Calu3 (cell line): ENCODE results near the gene MYL7. TPM values are rescaled to one million over a fixed set of nuclear protein-coding genes. Genes with fewer than 3 reads are reported as not detected.

Experiments
- BruUV-seq: library from RNA; stranded (reverse); fragments of 400-500 nt; replicated peaks from 2 replicates; lab custom pipeline; 2021; lab: Mats Ljungman, UMichigan
- CTCF ChIA-PET: fragments of 300-600 bp; sonication (Branson Sonifier 250); formaldehyde crosslinking; loops from one replicate; lab custom pipeline; 2022; ENCODE audit warnings: antibody characterized with exemption; lab: Charles Lee
- DNase-seq: peaks from one replicate; pipeline ENCODE4 v3.0.0; 2022
- H3K27ac Mint-ChIP-seq: one replicate; pipeline ENCODE4 v1.8.0; 2022; ENCODE audit warnings: mixed read lengths; ENCODE audit not compliant: unreplicated experiment
- H3K27me3 Mint-ChIP-seq: one replicate; pipeline ENCODE4 v1.8.0; 2022; ENCODE audit warnings: mixed read lengths; ENCODE audit not compliant: unreplicated experiment
- H3K36me3 Mint-ChIP-seq: one replicate; pipeline ENCODE4 v1.8.0; 2022; ENCODE audit warnings: mild to moderate bottlenecking, moderate library complexity, mixed read lengths; ENCODE audit not compliant: insufficient read depth, unreplicated experiment
- H3K4me1 Mint-ChIP-seq: one replicate; pipeline ENCODE4 v1.8.0; 2022; ENCODE audit warnings: mild to moderate bottlenecking, low read depth, mixed read lengths; ENCODE audit not compliant: unreplicated experiment
- H3K4me3 Mint-ChIP-seq: one replicate; pipeline ENCODE4 v1.8.0; 2022; ENCODE audit warnings: mild to moderate bottlenecking, low read depth, moderate library complexity, mixed read lengths; ENCODE audit not compliant: unreplicated experiment
- H3K9me3 Mint-ChIP-seq: one replicate; pipeline ENCODE4 v1.8.0; 2022; ENCODE audit warnings: low read depth, mixed read lengths; ENCODE audit not compliant: unreplicated experiment
- CTCF ChIP-seq: fragments of 200-600 bp; IDR thresholded peaks from one replicate; pipeline ENCODE4 v1.8.0; 2022; ENCODE audit warnings: antibody characterized with exemption; ENCODE audit not compliant: unreplicated experiment
- intact Hi-C: fragments of 100-400 bp; cut with micrococcal nuclease; formaldehyde crosslinking; loops from one replicate; pipeline ENCODE4 v1.10.0; 2022; ENCODE audit not compliant: unreplicated experiment
- total RNA-seq: library from RNA; stranded (reverse); gene quantifications from 2 replicates; pipeline ENCODE4 v1.2.3, GENCODE V29; 2022

MYL7 gene
- total RNA-seq, 1 experiment from 2014 or later, result not detected

- DNase-seq, result no peak
- Mint-ChIP-seq H3K27ac (no peak overlapping the region), H3K4me1 (no peaks in the 10 kb centered on the region), H3K4me3 (no peak overlapping the region), H3K36me3 (no peaks in the 10 kb centered on the region), H3K27me3 (peaks cover 32% of the 10 kb centered on the region), H3K9me3 (no peaks in the 10 kb centered on the region)
- CTCF ChIA-PET, result no interaction called here
- no TSS peak for BruUV-seq
- intact Hi-C loops, result no loop called here
- TF ChIP-seq CTCF, result no peak
Measured at GRCh38 chr7:44094365-44094764, 46.8 kb downstream of the MYL7 start.

DNA sequence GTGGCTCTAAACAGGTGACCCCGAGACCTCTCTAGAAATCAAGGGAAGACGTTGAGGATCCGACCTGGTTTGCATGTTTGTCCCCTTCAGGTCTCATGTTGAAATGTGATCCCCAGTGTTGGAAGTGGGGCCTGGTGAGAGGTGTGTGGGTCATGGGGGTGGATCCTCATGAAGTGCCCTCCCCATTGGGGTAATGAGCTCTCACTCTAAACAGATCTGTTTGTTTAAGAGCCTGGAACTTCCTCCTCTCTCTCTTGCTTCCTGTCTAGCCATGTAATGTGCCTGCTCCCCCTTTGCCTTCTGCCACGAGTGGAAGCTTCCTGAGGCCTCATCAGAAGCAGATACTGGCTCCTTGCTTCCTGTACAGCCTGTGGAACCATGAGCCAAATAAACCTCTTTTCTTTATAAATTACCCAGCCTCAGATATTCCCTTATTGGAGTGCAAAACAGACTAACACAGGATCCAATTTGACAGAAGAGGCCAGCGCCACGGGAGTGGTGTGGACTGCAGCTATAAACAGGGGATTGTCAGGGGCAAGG is 48.0 kb downstream of the MYL7 start:
- H3K4me3 Mint-ChIP-seq, result no peak overlapping the region
- BruUV-seq, result no TSS peak
- no peaks in the 10 kb centered on the region for H3K9me3 Mint-ChIP-seq
- no peaks in the 10 kb centered on the region for H3K36me3 Mint-ChIP-seq
- DNase-seq, result no peak
- CTCF ChIA-PET, result interaction anchor here (0.6 kb wide), 1 partner anchor 106 kb away, joined by 4 read pairs; no protein-coding TSS in a partner anchor
- no peak overlapping the region for H3K27ac Mint-ChIP-seq
- no peak for TF ChIP-seq CTCF
- peaks cover 32% of the 10 kb centered on the region for H3K27me3 Mint-ChIP-seq
- intact Hi-C loops, result no loop called here
- peaks cover 9% of the 10 kb centered on the region for H3K4me1 Mint-ChIP-seq

Other genes starting within 250 kb of the MYL7 start
- gene URGCP, start 234.7 kb downstream of the MYL7 start, total RNA-seq, result 44.1 and 48.3 TPM in 2 replicates
- 21.4 and 22.7 TPM in 2 replicates for gene UBE2D4, start 214.9 kb downstream of the MYL7 start, total RNA-seq
- gene SPDYE1, start 143.4 kb downstream of the MYL7 start, total RNA-seq, result not detected in 2 replicates
- 164 and 180 TPM in 2 replicates for gene DBNL, start 96.6 kb downstream of the MYL7 start, total RNA-seq
- 0.87 TPM in 1 of 2 replicates, not detected in the other for gene PGAM2, start 75.8 kb downstream of the MYL7 start, total RNA-seq
- gene POLM, start 58.8 kb downstream of the MYL7 start, total RNA-seq, result 44.2 and 57.9 TPM in 2 replicates
- gene AEBP1, start 37.0 kb downstream of the MYL7 start, total RNA-seq, result not detected in 2 replicates
- 237 and 246 TPM in 2 replicates for gene POLD2, start 17.8 kb downstream of the MYL7 start, total RNA-seq
- not detected in 2 replicates for gene GCK, start 48.1 kb upstream of the MYL7 start, total RNA-seq
- 139 and 146 TPM in 2 replicates for gene YKT6, start 59.6 kb upstream of the MYL7 start, total RNA-seq
- gene CAMK2B, start 184.3 kb upstream of the MYL7 start, total RNA-seq, result 0.12 TPM in 1 of 2 replicates, not detected in the other